ENCODE data around the gene KRT86.

DNA sequence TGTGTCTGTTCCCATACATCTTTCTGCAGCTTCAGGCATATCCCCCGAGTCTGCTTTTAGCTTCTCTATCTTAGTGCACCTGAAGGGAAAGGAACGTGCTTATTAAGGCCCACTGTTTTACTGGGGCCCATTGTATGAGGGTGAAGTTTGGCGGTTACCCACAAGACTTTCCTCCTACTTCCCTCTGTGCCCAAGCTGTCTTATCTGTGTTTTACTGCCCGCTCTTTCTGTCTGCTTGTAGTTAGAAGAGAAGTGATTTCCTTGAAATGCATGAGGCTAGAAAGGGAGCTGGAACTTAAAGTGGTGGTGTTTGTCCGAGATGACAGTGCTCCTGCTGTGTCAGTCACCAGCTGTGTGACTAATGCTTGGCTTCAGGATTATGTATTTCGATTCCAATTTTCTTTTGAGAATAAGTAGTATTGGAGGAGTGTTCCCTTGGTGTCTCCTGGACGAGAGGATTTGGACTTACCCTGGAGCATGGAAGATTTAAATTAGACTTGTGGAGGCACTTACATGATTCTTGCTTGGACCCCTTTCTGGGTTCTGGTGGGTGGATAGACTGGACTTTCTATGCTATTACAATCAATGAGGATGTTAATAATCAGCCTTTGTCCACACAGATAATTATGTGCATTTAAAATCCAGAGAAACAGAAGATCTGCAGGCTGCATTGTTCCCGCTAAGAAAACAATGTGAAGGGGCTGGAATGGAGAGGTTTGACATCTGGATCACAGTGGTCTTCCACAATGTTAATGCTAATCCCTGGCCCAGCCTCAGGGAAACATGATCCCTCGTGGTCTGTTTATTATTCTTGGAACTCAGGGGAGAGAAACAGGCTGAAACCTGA is 13.9 kb upstream of the KRT86 start:
- no peak for TF ChIP-seq CTCF (IDR thresholded peaks at IDR 0.05; ENCODE audit: control extremely low read depth in 1 of 3, insufficient read depth in 1 of 3, low read depth in 1 of 3, low read length in 3 of 3)
- no peak for TF ChIP-seq EGR1 (IDR thresholded peaks at IDR 0.05; ENCODE audit: borderline replicate concordance, low read depth, low read length)
- TF ChIP-seq TCF12 (IDR thresholded peaks at IDR 0.05; ENCODE audit: low read depth, low read length), result no peak
- no peak for TF ChIP-seq MAX (IDR thresholded peaks at IDR 0.05)
- no peak for TF ChIP-seq POLR2AphosphoS5 (IDR thresholded peaks at IDR 0.05; ENCODE audit: low read depth, low read length)
- TF ChIP-seq EZH2 (IDR thresholded peaks at IDR 0.05; ENCODE audit: low read depth, low read length, severe bottlenecking), result no peak
- TF ChIP-seq EP300 (IDR thresholded peaks at IDR 0.05; ENCODE audit: borderline replicate concordance in 1 of 2, low read depth in 2 of 2, low read length in 2 of 2), result no peak
- no peak for TF ChIP-seq TAF1 (IDR thresholded peaks at IDR 0.05; ENCODE audit: low read depth, low read length)
- TF ChIP-seq POU5F1 (IDR thresholded peaks at IDR 0.05; ENCODE audit: low read depth, low read length), result no peak
- no peak for TF ChIP-seq RAD21 (IDR thresholded peaks at IDR 0.05 in 1 of 2, conservative IDR thresholded peaks at IDR 0.05 in 1 of 2; ENCODE audit: low read depth in 2 of 2, low read length in 2 of 2)
- no peak for TF ChIP-seq POLR2A (IDR thresholded peaks at IDR 0.05; ENCODE audit: control extremely low read depth in 1 of 2, low read depth in 2 of 2, low read length in 2 of 2)
